ENCODE measurements around the gene DAP. TPM values are rescaled to one million over a fixed set of nuclear protein-coding genes. Genes with fewer than 3 reads are reported as not detected.

DAP gene, protein sequence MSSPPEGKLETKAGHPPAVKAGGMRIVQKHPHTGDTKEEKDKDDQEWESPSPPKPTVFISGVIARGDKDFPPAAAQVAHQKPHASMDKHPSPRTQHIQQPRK
- total RNA-seq (100 to 1,000 TPM in 2 of 5 donors, 10 to 100 TPM in 2, 1 to 10 TPM in 1; 9.3 to 184 (median 66.9) TPM), polyA plus RNA-seq (100 to 1,000 TPM in 2 of 3 donors, 10 to 100 TPM in 1; 52.6 to 161 (median 150) TPM)
- long read RNA-seq, donor 1, transcript DAP-201 (4 exons, 2,339 nt): major isoform, 10 of 10 reads
- long read RNA-seq, donor 1, partial matches to known transcripts: 0 of 10 reads
- long read RNA-seq, donor 1, other reads (novel, unspliced or antisense): 0 of 10 reads
- long read RNA-seq, donor 2, transcript DAP-201 (4 exons, 2,339 nt): major isoform, 21 of 22 reads
- long read RNA-seq, donor 2, partial matches to known transcripts: 0 of 22 reads
- long read RNA-seq, donor 2, other reads (novel, unspliced or antisense): 0 of 22 reads
- long read RNA-seq, donor 3, transcript DAP-201 (4 exons, 2,339 nt): major isoform, 25 of 26 reads
- long read RNA-seq, donor 3, partial matches to known transcripts: 0 of 26 reads
- long read RNA-seq, donor 3, other reads (novel, unspliced or antisense): 0 of 26 reads
- long read RNA-seq, donor 4, partial matches to known transcripts: 0 of 4 reads
- long read RNA-seq, donor 4, other reads (novel, unspliced or antisense): 0 of 4 reads
- long read RNA-seq, donor 5, transcript DAP-201 (4 exons, 2,339 nt): major isoform, 44 of 47 reads
- long read RNA-seq, donor 5, partial matches to known transcripts: 0 of 47 reads
- long read RNA-seq, donor 5, other reads (novel, unspliced or antisense): 0 of 47 reads
- long read RNA-seq, donor 6, transcript DAP-201 (4 exons, 2,339 nt): major isoform, 52 of 60 reads
- long read RNA-seq, donor 6, partial matches to known transcripts: 5 of 60 reads
- long read RNA-seq, donor 6, other reads (novel, unspliced or antisense): 0 of 60 reads
- long read RNA-seq, donor 7, transcript DAP-201 (4 exons, 2,339 nt): major isoform, 51 of 53 reads
- long read RNA-seq, donor 7, partial matches to known transcripts: 0 of 53 reads
- long read RNA-seq, donor 7, other reads (novel, unspliced or antisense): 0 of 53 reads
- long read RNA-seq, donor 8, transcript DAP-201 (4 exons, 2,339 nt): major isoform, 26 of 44 reads
- long read RNA-seq, donor 8, partial matches to known transcripts: 16 of 44 reads
- long read RNA-seq, donor 8, other reads (novel, unspliced or antisense): 0 of 44 reads
- long read RNA-seq, donor 9, transcript DAP-201 (4 exons, 2,339 nt): major isoform, 30 of 37 reads
- long read RNA-seq, donor 9, partial matches to known transcripts: 5 of 37 reads
- long read RNA-seq, donor 9, other reads (novel, unspliced or antisense): 0 of 37 reads
- long read RNA-seq, donor 10, transcript DAP-201 (4 exons, 2,339 nt): major isoform, 5 of 6 reads
- long read RNA-seq, donor 10, partial matches to known transcripts: 0 of 6 reads
- long read RNA-seq, donor 10, other reads (novel, unspliced or antisense): 0 of 6 reads

GRCh38 chr5:10761185-10761932 is at the start of gene DAP:
TSS of gene DAP (minus strand) at chr5:10761234. CDS start at chr5:10761068, 166 bp downstream.
- peak; percentile 92 to 97 for DNase-seq
- Histone ChIP-seq H3K27ac (peak within 1 kb of the TSS; percentile 93 to 100 (median 99)), H3K9me3 (no peaks in the 10 kb centered on the region), H3K36me3 (no peaks in the 10 kb centered on the region), H3K4me3 (peak within 1 kb of the TSS; percentile 64 to 87 (median 82)), H3K27me3 (no peaks in the 10 kb centered on the region), H3K4me1 (peaks cover 39 to 62% (median 50%) of the 10 kb centered on the region in 4 donors)
- WGBS, 5 donors: 1 to 3% (median 1%) methylated on average over 27 to 65 of the region's 79 CpGs
- intact Hi-C loops (cut with DNase I; ENCODE audit: low total_unique reads): no loop called here
- TF ChIP-seq EP300 (IDR thresholded peaks at IDR 0.05) (no peak), POLR2AphosphoS5 (IDR thresholded peaks at IDR 0.05) (peak; percentile 46 to 58 (median 58)), POLR2A (IDR thresholded peaks at IDR 0.05) (no peak), CTCF (IDR thresholded peaks at IDR 0.05) (no peak)

- DNase-seq: peak in 1 of 2 donors; percentile 20
- H3K9me3 ChIP-seq: peaks cover 0 to 9% (median 6%) of the 10 kb centered on the region in 4 donors
- intact Hi-C loops (cut with DNase I; ENCODE audit: low total_unique reads): no loop called here
Measured at GRCh38 chr5:10808347-10809226, 47.6 kb upstream of the DAP start.

More at GRCh38 chr5:10808347-10809226, 47.6 kb upstream of the DAP start:
- Histone ChIP-seq H3K27ac (no peak overlapping the region), H3K27me3 (no peaks in the 10 kb centered on the region), H3K36me3 (no peaks in the 10 kb centered on the region), H3K4me1 (no peaks in the 10 kb centered on the region), H3K4me3 (no peak overlapping the region)
- WGBS, 5 donors: 49 to 58% (median 55%) methylated on average over 3 of the region's 3 CpGs
- no peak for TF ChIP-seq CTCF (IDR thresholded peaks at IDR 0.05)
- no peak for TF ChIP-seq POLR2A (IDR thresholded peaks at IDR 0.05)
- no peak for TF ChIP-seq EP300 (IDR thresholded peaks at IDR 0.05)
- no peak for TF ChIP-seq POLR2AphosphoS5 (IDR thresholded peaks at IDR 0.05)
